GM10266 (cell line): ENCODE results near the gene PLPP6.

Source experiments
- DNase-seq: peaks from one replicate; pipeline ENCODE4 v3.0.0; 2012; ENCODE audit errors: extremely low spot score
- CTCF ChIP-seq: IDR thresholded peaks from 2 replicates; pipeline ENCODE4 v1.5.1; 2012; ENCODE audit warnings: mild to moderate bottlenecking, low read depth; ENCODE audit not compliant: control insufficient read depth, insufficient read depth; ENCODE audit errors: missing control alignments

PLPP6 gene

GRCh38 chr9:4706971-4707622 is 45.0 kb downstream of the PLPP6 start:
- no peak for DNase-seq
- TF ChIP-seq CTCF: no peak

GRCh38 chr9:4709380-4709779 is 47.3 kb downstream of the PLPP6 start:
- TF ChIP-seq CTCF: no peak
- no peak for DNase-seq

- no peak for TF ChIP-seq CTCF
- peak; percentile 13 for DNase-seq
Measured at GRCh38 chr9:4713849-4714248, 51.8 kb downstream of the PLPP6 start.

- no peak for TF ChIP-seq CTCF
- DNase-seq: no peak
Measured at GRCh38 chr9:4714266-4715016, 52.3 kb downstream of the PLPP6 start.
